Karpas-422 (cell line): ENCODE results near the gene KPNA1. TPM values are rescaled to one million over a fixed set of nuclear protein-coding genes. Genes with fewer than 3 reads are reported as not detected.
"Not testable (repeated sequence)": the region's sequence is repeated elsewhere in the genome, so short reads cannot be mapped to it uniquely, and the experiment has no call there.

Experiments
- DNase-seq: peaks from one replicate; pipeline ENCODE4 v3.0.0-alpha.2; 2015
- H2AFZ ChIP-seq: fragments of 200-600 bp; sonication (generic); 2 replicates; pipeline ENCODE4 v1.6.1; 2014; ENCODE audit warnings: antibody characterized with exemption, low read length, mixed read lengths
- H3K27ac ChIP-seq: fragments of 200-600 bp; sonication (generic); 2 replicates; pipeline ENCODE4 v1.5.1; 2014; ENCODE audit warnings: mild to moderate bottlenecking, low read length, moderate library complexity
- H3K27me3 ChIP-seq: fragments of 200-600 bp; sonication (generic); 2 replicates; pipeline ENCODE4 v1.6.1; 2014; ENCODE audit warnings: low read length, mixed read lengths
- H3K36me3 ChIP-seq: fragments of 200-600 bp; sonication (generic); 2 replicates; pipeline ENCODE4 v1.6.1; 2014; ENCODE audit warnings: low read length, mixed read lengths; ENCODE audit not compliant: insufficient read depth
- H3K4me1 ChIP-seq: fragments of 200-600 bp; sonication (generic); 2 replicates; pipeline ENCODE4 v1.6.1; 2014; ENCODE audit warnings: mild to moderate bottlenecking, low read length, mixed read lengths
- H3K4me2 ChIP-seq: fragments of 200-600 bp; sonication (generic); 2 replicates; pipeline ENCODE4 v1.6.1; 2014; ENCODE audit warnings: low read length, low read depth, mild to moderate bottlenecking; ENCODE audit not compliant: poor library complexity, severe bottlenecking
- H3K4me3 ChIP-seq: fragments of 200-600 bp; sonication (generic); 2 replicates; pipeline ENCODE4 v1.5.1; 2014; ENCODE audit warnings: mild to moderate bottlenecking, antibody characterized with exemption, low read length, mixed read lengths
- H3K79me2 ChIP-seq: fragments of 200-600 bp; sonication (generic); 2 replicates; pipeline ENCODE4 v1.6.1; 2014; ENCODE audit warnings: mild to moderate bottlenecking, low read length, mixed read lengths
- H3K9ac ChIP-seq: fragments of 200-600 bp; sonication (generic); 2 replicates; pipeline ENCODE4 v1.6.0; 2014; ENCODE audit warnings: low read length
- H3K9me2 ChIP-seq: fragments of 200-600 bp; sonication (generic), shearing (Covaris generic); replicated peaks from 2 replicates; pipeline ENCODE4 v1.6.0; 2014; ENCODE audit warnings: mild to moderate bottlenecking, low read length, moderate library complexity; ENCODE audit not compliant: insufficient read depth
- H3K9me3 ChIP-seq: fragments of 300-700, 200-600 bp; sonication (generic); 2 replicates; pipeline ENCODE4 v1.6.1; 2014; ENCODE audit warnings: low read length, mixed read lengths
- H4K20me1 ChIP-seq: fragments of 200-600 bp; sonication (generic); 2 replicates; pipeline ENCODE4 v1.6.1; 2014; ENCODE audit warnings: mild to moderate bottlenecking, antibody characterized with exemption, low read length, low read depth; ENCODE audit not compliant: insufficient read depth
- total RNA-seq: library from RNA; depleted of rRNA; stranded (reverse); fragments of >200 nt; shearing (Covaris generic); gene quantifications from 2 replicates; pipeline ENCODE4 v1.2.3, GENCODE V29; 2014; ENCODE audit warnings: low replicate concordance

The KPNA1 gene
- total RNA-seq, 1 experiment from 2014 or later: 67.1 TPM

- no peak for DNase-seq
- peaks cover 18% of the 10 kb centered on the region; the same call in 1 of the 2 replicates for H3K36me3 ChIP-seq
- H2AFZ ChIP-seq: peak overlapping the region; percentile 56
- H3K4me1 ChIP-seq: peaks cover 26% of the 10 kb centered on the region
- no peaks in the 10 kb centered on the region for H3K27me3 ChIP-seq
- no peaks in the 10 kb centered on the region for H3K9me2 ChIP-seq
- no peak overlapping the region for H3K9ac ChIP-seq
- no peak overlapping the region for H3K4me3 ChIP-seq
- H3K9me3 ChIP-seq: no peaks in the 10 kb centered on the region
- H3K27ac ChIP-seq: no peak overlapping the region
- H4K20me1 ChIP-seq: peaks cover 31% of the 10 kb centered on the region
- peaks cover 33% of the 10 kb centered on the region for H3K79me2 ChIP-seq
- no peak overlapping the region for H3K4me2 ChIP-seq
These were observed 1.1 kb upstream of the KPNA1 start for GRCh38 chr3:122515870-122516269.

- H2AFZ ChIP-seq: peak overlapping the region; percentile 85
- peaks cover 42% of the 10 kb centered on the region for H3K79me2 ChIP-seq
- H3K4me2 ChIP-seq: peak overlapping the region; percentile 85
- H4K20me1 ChIP-seq: peaks cover 32% of the 10 kb centered on the region
- H3K9ac ChIP-seq: peak overlapping the region; percentile 86
- H3K27ac ChIP-seq: no peak overlapping the region
- no peak for DNase-seq
- peaks cover 27% of the 10 kb centered on the region; the same call in 1 of the 2 replicates for H3K36me3 ChIP-seq
- H3K4me1 ChIP-seq: peaks cover 26% of the 10 kb centered on the region
- no peaks in the 10 kb centered on the region for H3K9me2 ChIP-seq
- peak overlapping the region; percentile 82 for H3K4me3 ChIP-seq
- H3K9me3 ChIP-seq: no peaks in the 10 kb centered on the region
- H3K27me3 ChIP-seq: no peaks in the 10 kb centered on the region
These were observed 305 bp upstream of the KPNA1 start for GRCh38 chr3:122515020-122515468.

GRCh38 chr3:122513386-122514122 is 1.2 kb downstream of the KPNA1 start:
- Histone ChIP-seq H3K27ac (0 out of 2 replicates have a peak overlapping the region, but pooled peaks have one; percentile 76), H3K4me1 (peaks cover 18% of the 10 kb centered on the region), H3K4me2 (peak overlapping the region; percentile 85), H3K9me3 (no peaks in the 10 kb centered on the region), H3K79me2 (peaks cover 57% of the 10 kb centered on the region), H3K27me3 (no peaks in the 10 kb centered on the region), H3K4me3 (peak overlapping the region; percentile 82), H3K9ac (peak overlapping the region; percentile 86), H3K36me3 (peaks cover 27% of the 10 kb centered on the region; the same call in 1 of the 2 replicates), H3K9me2 (no peaks in the 10 kb centered on the region), H2AFZ (no peak overlapping the region), H4K20me1 (peaks cover 32% of the 10 kb centered on the region)
- no peak for DNase-seq

GRCh38 chr3:122512284-122512683 is 2.5 kb downstream of the KPNA1 start:
- no peaks in the 10 kb centered on the region for H3K9me3 ChIP-seq
- H3K79me2 ChIP-seq: peaks cover 69% of the 10 kb centered on the region
- H3K4me3 ChIP-seq: no peak overlapping the region
- DNase-seq: no peak
- peaks cover 32% of the 10 kb centered on the region for H4K20me1 ChIP-seq
- no peak overlapping the region for H2AFZ ChIP-seq
- no peaks in the 10 kb centered on the region for H3K9me2 ChIP-seq
- H3K4me1 ChIP-seq: peaks cover 16% of the 10 kb centered on the region
- H3K27me3 ChIP-seq: no peaks in the 10 kb centered on the region
- H3K4me2 ChIP-seq: no peak overlapping the region
- H3K36me3 ChIP-seq: peaks cover 37% of the 10 kb centered on the region
- H3K27ac ChIP-seq: no peak overlapping the region
- no peak overlapping the region for H3K9ac ChIP-seq

GRCh38 chr3:122510878-122511535 is 3.7 kb downstream of the KPNA1 start:
- Histone ChIP-seq H3K9me2 (no peaks in the 10 kb centered on the region), H3K4me2 (no peak overlapping the region), H3K27me3 (no peaks in the 10 kb centered on the region), H3K27ac (no peak overlapping the region), H3K9ac (no peak overlapping the region), H3K9me3 (no peaks in the 10 kb centered on the region), H3K79me2 (peaks cover 82% of the 10 kb centered on the region), H4K20me1 (peaks cover 32% of the 10 kb centered on the region), H2AFZ (no peak overlapping the region), H3K4me1 (peaks cover 16% of the 10 kb centered on the region), H3K36me3 (peaks cover 41% of the 10 kb centered on the region), H3K4me3 (no peak overlapping the region)
- no peak for DNase-seq

- H3K36me3 ChIP-seq: peaks cover 45% of the 10 kb centered on the region
- H3K4me3 ChIP-seq: not testable (repeated sequence)
These were observed 5.8 kb downstream of the KPNA1 start for GRCh38 chr3:122508944-122509343.

GRCh38 chr3:122508135-122508914 is 6.4 kb downstream of the KPNA1 start:
- H3K36me3 ChIP-seq: peaks cover 45% of the 10 kb centered on the region
- no peaks in the 10 kb centered on the region for H3K9me3 ChIP-seq
- peaks cover 41% of the 10 kb centered on the region for H4K20me1 ChIP-seq

More at GRCh38 chr3:122508944-122509343, 5.8 kb downstream of the KPNA1 start:
- Histone ChIP-seq H3K79me2 (peaks cover 100% of the 10 kb centered on the region), H4K20me1 (peaks cover 44% of the 10 kb centered on the region), H3K4me1 (peaks cover 13% of the 10 kb centered on the region)
- H3K4me2 ChIP-seq, DNase-seq, H3K27ac ChIP-seq, H3K27me3 ChIP-seq, H3K9me2 ChIP-seq, H3K9me3 ChIP-seq, H2AFZ ChIP-seq, H3K9ac ChIP-seq: not testable (repeated sequence)

GRCh38 chr3:122506450-122506849 is 8.3 kb downstream of the KPNA1 start:
- H2AFZ ChIP-seq: no peak overlapping the region
- no peaks in the 10 kb centered on the region for H3K9me3 ChIP-seq
- no peak overlapping the region for H3K4me2 ChIP-seq
- H4K20me1 ChIP-seq: peaks cover 38% of the 10 kb centered on the region
- H3K36me3 ChIP-seq: peaks cover 32% of the 10 kb centered on the region
- DNase-seq: no peak
- H3K9me2 ChIP-seq: no peaks in the 10 kb centered on the region
- peaks cover 100% of the 10 kb centered on the region for H3K79me2 ChIP-seq
- no peak overlapping the region for H3K9ac ChIP-seq
- no peaks in the 10 kb centered on the region for H3K27me3 ChIP-seq
- no peaks in the 10 kb centered on the region; the same call in 1 of the 2 replicates for H3K4me1 ChIP-seq
- H3K4me3 ChIP-seq: no peak overlapping the region
- no peak overlapping the region for H3K27ac ChIP-seq

More at GRCh38 chr3:122508135-122508914, 6.4 kb downstream of the KPNA1 start:
- Histone ChIP-seq H3K9ac (no peak overlapping the region), H3K27ac (no peak overlapping the region), H3K79me2 (peaks cover 100% of the 10 kb centered on the region), H3K4me3 (no peak overlapping the region), H3K4me1 (peaks cover 7% of the 10 kb centered on the region), H2AFZ (no peak overlapping the region), H3K27me3 (no peaks in the 10 kb centered on the region), H3K9me2 (no peaks in the 10 kb centered on the region), H3K4me2 (no peak overlapping the region)
- no peak for DNase-seq
